Ramos (cell line): Measurements from ENCODE around the gene SUOX.
"Not testable (repeated sequence)": the region's sequence is repeated elsewhere in the genome, so short reads cannot be mapped to it uniquely, and the experiment has no call there.

ENCODE experiments used
- in situ Hi-C: fragments of 300-500 bp; cut with MboI; formaldehyde crosslinking; loops from one replicate; pipeline ENCODE4 v1.14.3; 2022; ENCODE audit warnings: low sequenced_read_pairs; ENCODE audit not compliant: unreplicated experiment

SUOX gene

DNA sequence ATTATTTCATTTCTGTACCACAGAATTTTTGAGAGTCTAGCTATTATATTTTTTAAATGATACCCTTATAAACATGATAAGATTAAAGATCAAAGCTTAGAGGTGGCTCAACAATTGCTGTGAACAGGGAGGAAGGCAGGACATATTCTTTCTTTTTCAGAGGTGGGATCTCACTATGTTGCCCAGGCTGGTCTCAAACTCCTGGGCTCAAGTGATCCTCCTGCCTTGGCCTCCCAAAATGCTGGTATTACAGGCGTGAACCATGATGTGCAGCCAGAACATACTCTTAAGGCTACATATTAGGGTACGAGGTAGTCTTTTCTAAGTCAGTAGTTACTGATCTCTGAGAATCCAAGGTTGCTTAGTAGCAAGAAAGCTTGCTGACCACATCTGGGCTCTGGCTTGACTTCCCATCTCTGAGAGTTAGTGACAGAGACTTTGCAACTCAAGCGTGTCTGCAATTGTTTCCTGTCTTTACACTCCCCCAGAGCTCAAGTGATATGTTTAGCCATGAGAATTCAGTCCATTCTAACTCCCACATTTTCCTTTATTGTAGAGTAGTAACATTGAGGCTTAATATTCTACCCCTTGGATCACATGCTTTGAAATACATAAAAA is 14.6 kb upstream of the SUOX start:
- in situ Hi-C loops, result no loop called here

DNA sequence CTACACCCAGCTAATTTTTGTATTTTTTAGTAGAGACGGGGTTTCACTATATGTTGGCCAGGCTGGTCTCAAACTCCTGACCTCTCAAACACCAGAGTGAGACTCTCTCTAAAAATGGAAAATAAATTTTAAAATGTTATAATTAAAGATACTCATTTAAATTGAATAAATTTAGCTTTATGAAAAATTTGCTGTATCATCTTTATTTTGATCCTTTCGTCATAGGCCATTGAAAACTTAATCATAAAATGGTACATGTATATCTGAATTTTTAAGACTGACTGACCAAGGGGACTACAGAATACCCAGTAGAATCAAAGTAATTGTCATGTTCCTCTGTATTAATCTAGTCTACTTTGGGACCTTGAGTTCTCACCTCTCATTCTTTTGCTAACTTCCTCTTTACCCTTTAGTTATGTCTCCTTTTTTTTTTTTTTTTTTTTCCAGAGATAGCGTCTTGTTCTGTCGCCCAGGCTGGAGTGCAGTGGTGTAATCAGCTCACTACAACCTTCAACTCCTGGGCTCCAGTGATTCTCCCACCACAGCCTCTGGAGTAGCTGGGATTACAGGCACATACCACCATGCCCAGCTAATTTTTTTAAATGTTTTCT is 13.7 kb upstream of the SUOX start:
- in situ Hi-C loops, result no loop called here

DNA sequence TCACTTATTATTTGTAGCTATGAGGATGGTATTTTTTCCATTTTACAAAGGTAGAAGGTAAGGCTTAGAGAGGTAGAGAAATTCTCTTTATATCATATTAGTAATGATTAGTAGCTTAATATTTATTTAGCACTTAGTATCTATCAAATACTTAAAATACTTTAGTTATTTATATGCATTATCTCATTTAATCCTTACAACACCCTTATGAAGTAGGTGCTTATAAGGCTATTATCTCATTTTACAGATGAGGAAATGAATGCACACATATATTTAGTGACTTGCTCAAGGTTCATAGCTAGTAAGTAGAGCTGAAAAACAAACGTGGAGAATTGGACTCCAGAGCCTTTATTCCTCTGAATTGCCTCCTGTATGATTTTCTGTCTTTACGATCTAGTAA is 12.2 kb upstream of the SUOX start:
- in situ Hi-C loops, result no loop called here

DNA sequence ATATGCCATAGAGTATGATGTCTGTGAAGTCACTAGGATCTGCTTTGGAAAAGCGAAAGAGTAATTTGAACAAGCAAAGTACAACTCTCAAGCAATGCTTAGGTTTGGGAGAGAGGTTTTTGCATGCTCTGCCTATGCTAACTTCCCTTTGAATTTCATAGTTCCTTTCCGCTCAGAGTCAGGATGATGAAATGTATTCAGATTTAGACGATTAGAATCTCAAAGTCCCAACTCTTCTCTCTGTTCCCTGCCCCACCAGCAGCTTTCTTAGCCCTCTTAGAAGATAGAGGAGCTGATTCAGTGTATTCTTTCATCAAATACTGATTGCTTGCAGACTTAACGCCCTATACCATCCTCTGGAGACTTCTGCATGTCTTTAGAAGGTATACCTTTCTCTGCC is 11.7 kb upstream of the SUOX start:
- in situ Hi-C loops, result no loop called here

DNA sequence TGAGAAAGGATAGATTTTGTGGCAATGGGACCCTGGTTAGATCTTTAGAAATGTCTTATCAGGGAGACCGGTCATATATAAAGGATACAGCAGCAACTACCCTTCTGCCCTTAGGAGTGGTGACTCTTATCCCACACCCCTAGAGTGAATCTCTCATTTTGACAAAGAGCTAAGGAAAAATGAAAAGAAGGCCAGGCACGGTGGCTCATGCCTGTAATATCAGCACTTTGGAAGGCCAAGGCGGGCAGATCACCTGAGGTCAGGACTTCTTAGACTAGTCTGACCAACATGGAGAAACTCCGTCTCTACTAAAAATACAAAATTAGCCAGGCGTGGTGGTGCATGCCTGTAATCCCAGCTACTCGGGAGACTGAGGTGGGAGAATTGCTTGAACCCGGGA is 11.1 kb upstream of the SUOX start:
- in situ Hi-C loops, result not testable (repeated sequence)

DNA sequence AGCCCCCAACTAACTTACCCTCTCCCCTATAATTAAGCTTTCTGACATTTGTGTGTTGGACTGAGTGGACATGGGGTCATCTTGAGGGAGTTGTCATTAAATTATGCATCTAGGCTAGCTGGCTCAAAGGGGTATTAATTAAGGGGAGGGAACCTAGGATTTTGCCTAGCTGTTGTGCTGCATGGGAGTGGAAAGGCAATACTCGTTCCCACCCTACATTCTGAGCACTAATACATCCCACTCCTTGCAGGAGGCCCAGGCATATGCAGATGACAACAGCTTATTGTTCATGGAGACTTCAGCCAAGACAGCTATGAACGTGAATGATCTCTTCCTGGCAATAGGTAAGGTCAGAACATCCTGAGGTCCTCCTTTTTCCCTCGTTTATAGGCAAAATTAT is 6.0 kb upstream of the SUOX start:
- in situ Hi-C loops, result no loop called here

DNA sequence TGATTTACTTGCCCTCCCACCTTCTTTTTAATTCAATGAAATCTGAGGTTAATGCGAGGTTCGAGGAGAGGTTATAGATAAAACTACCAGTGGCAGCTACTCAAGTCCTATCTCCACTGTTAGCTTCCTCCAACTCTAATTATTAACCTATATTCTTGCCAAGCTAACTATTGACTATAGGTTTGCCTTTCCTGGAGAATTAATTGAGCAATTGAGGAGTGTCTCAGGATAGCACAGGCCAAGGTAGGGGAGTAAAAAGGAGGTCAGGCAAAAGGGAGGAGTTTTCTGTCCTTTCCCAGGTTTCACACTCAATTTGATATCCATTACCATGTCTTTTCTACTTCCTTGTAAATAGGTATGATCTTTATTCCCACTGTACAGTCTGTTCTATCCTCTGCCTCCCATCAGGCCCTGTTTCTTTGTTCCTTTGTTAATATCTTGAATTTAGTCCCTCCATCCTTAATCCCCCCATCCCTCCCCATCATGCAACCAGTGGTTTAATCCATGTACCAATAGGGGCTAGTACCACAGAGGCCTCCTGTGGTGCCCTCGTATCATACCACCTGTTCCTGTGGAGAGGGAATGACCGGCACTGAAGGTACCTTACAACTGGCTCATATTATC is 3.7 kb upstream of the SUOX start:
- in situ Hi-C loops, result no loop called here

DNA sequence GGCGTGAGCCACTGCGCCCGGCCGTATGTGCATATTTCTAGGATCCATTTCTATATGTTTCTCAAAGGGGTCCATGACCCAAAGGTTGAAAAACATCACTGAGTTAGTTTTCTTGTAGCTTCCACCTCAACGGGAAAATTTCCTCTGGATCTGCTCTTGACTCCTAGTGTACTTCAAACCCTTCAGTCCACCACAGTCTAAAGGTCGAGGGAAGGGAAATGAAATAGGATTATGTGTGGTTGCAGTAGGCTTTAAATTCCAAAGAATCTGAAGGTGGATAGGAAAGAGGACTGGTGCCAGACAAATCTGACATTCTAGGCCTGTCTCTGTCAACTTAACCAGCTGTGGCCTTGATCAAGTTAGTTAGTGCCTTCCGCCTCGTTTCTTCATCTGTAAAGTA is 1.7 kb upstream of the SUOX start:
- in situ Hi-C loops, result no loop called here

DNA sequence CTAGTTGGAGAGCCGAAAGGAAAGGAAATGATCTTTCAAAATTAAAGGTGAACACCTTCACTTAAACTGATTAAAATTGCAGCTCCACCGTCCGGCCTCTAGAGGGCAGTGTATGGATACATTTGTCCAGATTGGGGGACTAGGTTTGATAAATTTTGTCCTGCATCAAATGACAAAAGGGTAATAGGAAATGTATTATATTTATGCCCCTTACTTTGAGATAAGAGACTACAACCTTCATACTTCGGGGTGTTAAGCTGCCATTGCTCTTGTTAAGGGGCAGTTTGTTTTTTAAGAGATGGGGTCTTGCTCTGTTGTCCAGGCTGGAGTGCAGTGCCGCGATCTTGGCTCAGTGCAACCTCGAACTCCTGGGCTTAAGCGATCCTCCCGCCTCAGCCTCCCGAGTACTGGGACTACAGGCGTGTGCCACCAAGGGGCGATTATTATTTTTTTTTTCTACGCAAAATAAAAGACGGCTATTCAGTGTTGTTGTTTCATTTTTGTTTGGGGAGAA is 818 bp upstream of the SUOX start:
- in situ Hi-C loops, result no loop called here

DNA sequence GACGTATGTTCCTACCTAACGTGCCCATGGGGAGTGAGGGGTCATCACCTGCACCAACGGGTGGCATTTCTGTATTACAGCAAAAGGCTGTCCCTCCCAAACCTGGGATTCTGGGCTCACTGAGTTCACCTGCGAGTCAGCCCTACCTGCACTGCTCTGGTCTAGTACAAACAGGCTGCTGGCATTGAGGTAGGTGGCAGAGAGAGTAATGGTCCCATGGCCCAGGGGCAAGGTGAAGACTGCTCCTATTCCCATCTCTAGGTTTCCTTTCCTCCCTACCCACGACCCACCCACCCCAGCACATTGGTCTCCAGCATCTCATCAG is 421 bp downstream of the SUOX start:
- in situ Hi-C loops, result no loop called here

DNA sequence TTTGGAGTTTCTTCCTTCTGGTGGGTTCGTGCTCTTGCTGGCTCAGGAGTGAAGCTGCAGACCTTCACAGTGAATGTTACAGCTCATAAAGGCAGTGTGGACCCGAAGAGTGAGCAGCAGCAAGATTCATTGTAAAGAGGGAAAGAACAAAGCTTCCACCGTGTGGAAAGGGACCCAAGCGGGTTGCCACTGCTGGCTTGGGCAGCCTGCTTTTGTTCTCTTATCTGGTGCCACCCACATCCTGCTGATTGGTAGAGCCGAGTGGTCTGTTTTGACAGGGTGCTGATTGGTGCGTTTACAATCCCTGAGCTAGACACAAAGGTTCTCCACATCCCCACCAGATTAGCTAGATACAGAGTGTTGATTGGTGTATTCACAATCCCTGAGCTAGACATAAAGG is 2.4 kb downstream of the SUOX start:
- in situ Hi-C loops, result not testable (repeated sequence)

DNA sequence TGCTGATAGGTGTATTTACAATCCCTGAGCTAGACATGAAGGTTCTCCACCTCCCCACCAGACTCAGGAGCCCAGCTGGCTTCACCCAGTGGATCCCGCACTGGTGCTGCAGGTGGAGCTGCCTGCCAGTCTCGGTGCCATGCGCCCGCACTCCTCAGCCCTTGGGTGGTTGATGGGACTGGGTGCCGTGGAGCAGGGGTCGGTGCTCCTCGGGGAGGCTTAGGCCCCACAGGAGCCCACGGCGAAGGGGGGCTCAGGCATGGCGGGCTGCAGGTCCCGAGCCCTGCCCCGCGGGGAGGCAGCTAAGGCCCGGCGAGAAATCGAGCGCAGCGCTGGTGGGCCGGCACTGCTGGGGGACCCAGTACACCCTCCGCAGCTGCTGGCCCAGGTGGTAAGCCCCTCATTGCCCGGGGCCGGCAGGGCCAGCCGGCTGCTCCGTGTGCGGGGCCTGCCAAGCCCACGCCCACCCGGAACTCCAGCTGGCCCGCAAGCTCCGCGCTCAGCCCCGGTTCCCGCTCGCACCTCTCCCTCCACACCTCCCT is 3.0 kb downstream of the SUOX start:
- in situ Hi-C loops, result not testable (repeated sequence)

DNA sequence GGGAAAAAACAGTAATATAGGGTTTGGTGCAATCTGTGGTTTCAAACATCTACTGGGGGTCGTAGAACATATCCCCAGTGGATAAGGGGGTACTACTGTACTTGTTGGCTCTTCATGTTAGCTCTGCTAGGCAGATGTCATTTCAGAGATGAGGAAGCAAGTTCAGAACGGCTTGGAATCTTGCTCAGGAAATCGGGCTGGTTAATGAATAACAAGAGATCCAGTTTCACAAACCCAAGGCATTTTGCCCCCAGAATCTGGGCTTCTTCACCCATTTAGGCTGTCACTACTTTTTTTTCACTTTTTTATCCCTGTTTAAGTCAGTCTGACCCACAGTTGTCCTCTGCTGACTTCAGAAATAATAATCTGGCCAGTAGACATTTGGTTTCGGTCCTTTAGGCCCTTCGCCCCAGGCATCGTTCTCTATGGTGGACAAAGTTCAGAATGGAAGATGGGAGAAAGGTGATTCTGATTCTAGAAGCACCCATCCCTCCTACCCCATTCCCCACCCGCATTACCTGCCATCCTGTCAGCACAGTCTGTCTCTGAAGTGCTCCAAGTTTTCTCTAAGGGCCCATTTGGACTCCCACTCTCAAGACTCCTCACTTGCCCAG is 4.5 kb downstream of the SUOX start:
- in situ Hi-C loops, result no loop called here

DNA sequence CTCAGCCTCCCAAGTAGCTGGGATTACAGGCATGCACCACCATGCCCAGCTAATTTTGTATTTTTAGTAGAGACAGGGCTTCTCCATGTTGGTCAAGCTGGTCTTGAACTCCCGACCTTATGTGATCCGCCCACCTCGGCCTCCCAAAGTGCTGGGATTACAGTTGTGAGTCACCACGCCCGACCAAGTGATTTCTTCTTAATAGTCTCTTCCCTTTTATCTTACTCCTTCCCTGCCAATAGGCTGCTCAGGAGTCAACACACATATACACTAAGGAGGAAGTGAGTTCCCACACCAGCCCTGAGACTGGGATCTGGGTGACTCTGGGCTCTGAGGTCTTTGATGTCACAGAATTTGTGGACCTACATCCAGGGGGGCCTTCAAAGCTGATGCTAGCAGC is 6.3 kb downstream of the SUOX start:
- in situ Hi-C loops, result not testable (repeated sequence)

DNA sequence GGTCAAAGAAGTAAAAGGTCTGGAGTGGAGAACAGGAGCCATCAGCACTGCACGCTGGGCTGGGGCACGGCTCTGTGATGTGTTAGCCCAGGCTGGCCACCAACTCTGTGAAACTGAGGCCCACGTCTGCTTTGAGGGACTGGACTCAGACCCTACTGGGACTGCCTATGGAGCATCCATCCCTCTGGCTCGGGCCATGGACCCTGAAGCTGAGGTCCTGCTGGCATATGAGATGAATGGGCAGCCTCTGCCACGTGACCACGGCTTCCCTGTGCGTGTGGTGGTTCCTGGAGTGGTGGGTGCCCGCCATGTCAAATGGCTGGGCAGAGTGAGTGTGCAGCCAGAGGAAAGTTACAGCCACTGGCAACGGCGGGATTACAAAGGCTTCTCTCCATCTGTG is 7.1 kb downstream of the SUOX start:
- in situ Hi-C loops, result no loop called here

DNA sequence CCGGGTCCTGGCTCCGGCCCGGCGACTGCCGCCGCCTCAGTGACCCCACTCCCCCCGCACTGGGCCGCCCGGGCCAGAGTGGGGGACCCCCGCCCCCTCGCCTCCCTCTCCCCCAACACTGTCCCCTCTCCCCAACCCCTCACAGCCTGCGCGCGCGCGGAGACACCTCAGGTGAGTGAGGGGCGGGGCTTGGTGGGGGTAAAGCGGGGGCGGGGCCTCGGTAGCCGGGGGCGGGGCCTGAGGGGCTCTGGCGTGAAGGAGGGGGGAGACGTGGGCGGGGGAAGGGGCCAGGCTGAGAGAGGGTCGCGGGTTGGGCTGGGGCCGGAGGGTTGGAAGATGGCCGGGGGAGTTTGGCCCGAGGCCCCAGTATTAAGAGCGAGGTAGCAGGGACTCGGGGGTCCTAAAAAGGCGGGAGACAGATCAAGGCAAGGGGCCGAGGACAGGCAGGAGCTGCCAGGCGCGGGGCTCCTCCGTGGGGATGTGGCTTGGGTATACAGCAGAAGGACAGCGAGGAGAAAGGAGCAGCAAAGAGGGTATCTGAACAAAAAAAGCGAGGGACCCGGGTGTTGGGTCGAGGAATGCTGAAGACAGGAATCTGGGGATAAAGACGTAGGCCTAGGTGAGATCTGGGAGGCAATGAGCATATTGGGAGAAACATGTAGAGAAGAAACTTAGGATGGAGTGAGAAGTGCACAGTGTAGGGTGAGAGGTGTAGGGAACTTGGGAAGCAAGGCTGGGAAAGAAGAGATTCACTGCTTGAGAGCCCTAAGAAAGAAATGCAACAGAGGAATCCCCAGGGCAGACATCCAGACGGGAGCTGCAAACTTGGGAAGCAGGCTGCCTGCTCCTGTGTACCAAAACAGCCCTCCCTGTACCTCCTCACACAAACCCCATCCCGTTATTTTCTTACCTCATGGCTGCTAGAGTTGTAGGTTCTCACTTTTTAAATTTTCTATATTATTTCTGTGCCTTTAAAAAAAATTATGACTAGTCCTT is 10.8 kb downstream of the SUOX start:
- in situ Hi-C loops, result no loop called here

DNA sequence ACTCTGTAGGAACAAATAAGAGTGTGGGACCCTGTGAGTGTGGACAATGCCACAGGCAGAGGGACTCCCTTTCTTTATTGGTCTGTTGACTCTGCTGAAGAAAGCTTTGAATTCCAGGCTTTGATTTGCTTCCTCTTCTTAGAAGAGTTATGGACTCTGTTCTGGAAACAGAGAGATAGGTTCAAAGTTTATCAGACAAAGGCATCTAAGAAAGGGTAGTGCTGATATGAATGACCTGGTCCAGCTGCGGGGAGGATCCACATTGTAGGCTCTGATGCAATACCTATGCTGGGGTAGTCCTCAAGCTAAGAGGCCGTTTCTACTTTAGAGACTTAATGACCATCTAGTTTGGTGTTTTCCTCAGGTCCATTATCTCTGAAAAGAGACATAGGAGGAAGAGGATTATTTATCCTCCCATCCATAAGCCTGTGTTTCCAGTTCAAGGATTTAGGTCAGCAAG is 13.1 kb downstream of the SUOX start:
- in situ Hi-C loops, result no loop called here

DNA sequence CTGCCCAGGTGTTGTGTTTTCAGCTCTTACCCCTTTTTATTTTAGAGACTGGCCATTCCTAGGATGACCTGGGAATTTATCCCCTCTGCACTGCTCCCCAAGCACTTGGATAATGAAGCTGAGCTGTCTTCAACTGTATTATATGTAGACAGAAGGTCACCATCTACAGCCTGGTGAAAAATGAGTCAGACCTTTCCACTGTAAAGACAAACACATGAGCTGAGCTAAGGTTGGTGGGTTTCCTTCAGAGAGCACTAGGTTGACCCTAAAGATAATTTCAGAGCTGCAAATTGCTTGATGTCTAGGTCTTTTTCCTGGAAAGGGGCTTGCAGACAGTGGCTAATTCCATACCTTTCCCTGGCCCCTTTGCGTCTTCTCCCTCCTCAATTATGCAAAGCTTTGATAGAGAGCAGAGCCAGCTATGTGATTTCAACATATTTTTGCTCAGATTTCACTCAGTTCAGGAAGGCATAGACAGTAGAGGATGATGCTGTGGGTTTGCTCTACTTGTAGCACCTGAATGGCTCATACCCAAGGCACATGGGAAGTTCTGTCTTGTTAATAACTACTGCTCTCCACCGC is 14.5 kb downstream of the SUOX start:
- in situ Hi-C loops, result no loop called here

DNA sequence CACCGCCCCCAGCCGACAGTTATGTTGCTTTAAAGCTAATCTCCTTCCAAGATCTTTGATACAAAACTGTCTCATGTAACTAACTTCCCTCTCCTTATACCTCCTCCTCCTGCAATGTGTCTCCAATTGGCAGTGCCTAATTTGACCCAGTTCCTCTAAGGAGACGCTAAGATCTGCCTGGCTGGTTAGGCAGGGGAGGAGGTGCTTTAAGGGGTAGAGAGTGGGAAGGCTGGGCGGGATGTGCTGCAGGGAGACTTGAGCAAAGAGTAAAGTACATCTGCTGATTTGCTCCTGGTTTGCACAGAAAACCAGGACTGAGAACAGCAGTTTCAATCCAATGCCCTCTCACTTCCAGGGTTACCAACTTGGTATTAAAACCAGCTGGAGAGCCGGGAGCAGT is 16.4 kb downstream of the SUOX start:
- in situ Hi-C loops, result no loop called here

DNA sequence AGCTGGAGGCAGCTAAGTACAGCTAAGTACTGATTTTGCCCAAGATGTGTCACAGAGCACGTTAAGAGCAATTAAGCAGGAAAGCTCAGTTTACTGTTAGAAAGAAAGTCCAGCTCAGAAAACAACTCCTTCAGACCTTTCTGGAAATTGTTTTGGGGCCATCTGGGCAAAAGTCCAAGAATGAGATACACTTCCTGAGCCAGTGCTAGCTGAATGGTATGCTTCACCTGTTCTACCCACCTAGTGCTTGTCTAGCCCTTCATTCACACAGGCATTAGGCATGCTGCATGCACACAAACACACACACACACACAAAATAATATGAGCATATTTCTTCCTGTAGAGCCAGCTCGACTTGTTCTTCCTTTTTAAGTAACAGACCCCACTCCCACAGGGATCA is 17.1 kb downstream of the SUOX start:
- in situ Hi-C loops, result no loop called here
